Endothelial cell of umbilical vein (primary cell): Measurements from ENCODE around the gene MED14.

Source experiments
- FOS ChIP-seq: IDR thresholded peaks from 2 replicates; pipeline ENCODE4 v1.6.1; 2011; ENCODE audit warnings: mild to moderate bottlenecking, low read length, moderate library complexity, borderline replicate concordance; ENCODE audit not compliant: insufficient read depth
- TF ChIP-seq, protein P1 (sequence below), 2 donors: IDR thresholded peaks; 1 replicate in 1 of 2; 2 replicates in 1 of 2; pipeline ENCODE4 v1.5.1; 2011; ENCODE audit warnings: low read length in 2 of 2, mild to moderate bottlenecking in 2 of 2, moderate library complexity in 2 of 2, control low read depth in 1 of 2, inconsistent platforms in 1 of 2, low read depth in 1 of 2; ENCODE audit not compliant: insufficient read depth in 1 of 2; ENCODE audit errors: extremely low read depth in 1 of 2

DNA sequence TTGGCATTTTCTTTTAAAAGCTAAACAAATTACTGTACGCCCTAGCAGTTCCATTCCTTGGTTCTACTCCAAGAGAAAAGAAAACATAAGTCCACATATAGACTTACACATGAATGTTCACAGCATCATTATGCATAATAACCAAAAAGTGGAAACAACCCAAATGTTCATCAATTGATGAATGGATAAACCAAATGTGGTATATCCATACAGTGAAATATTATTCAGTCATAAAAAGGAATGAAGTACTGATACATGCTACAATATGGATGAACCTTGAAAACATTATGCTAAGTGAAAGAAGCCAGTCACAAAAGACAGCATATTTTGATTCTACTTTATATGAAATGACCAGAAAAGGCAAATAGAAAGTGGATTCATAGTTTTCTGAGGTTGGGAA, 36.5 kb downstream of the MED14 start:
- TF ChIP-seq, protein P1, sequence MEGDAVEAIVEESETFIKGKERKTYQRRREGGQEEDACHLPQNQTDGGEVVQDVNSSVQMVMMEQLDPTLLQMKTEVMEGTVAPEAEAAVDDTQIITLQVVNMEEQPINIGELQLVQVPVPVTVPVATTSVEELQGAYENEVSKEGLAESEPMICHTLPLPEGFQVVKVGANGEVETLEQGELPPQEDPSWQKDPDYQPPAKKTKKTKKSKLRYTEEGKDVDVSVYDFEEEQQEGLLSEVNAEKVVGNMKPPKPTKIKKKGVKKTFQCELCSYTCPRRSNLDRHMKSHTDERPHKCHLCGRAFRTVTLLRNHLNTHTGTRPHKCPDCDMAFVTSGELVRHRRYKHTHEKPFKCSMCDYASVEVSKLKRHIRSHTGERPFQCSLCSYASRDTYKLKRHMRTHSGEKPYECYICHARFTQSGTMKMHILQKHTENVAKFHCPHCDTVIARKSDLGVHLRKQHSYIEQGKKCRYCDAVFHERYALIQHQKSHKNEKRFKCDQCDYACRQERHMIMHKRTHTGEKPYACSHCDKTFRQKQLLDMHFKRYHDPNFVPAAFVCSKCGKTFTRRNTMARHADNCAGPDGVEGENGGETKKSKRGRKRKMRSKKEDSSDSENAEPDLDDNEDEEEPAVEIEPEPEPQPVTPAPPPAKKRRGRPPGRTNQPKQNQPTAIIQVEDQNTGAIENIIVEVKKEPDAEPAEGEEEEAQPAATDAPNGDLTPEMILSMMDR (IDR thresholded peaks at IDR 0.05; ENCODE audit: extremely low read depth in 1 of 2, insufficient read depth in 1 of 2, low read depth in 1 of 2, low read length in 2 of 2), result no peak
- TF ChIP-seq FOS, result no peak
